ENCODE measurements around the gene C15orf39.

DNA sequence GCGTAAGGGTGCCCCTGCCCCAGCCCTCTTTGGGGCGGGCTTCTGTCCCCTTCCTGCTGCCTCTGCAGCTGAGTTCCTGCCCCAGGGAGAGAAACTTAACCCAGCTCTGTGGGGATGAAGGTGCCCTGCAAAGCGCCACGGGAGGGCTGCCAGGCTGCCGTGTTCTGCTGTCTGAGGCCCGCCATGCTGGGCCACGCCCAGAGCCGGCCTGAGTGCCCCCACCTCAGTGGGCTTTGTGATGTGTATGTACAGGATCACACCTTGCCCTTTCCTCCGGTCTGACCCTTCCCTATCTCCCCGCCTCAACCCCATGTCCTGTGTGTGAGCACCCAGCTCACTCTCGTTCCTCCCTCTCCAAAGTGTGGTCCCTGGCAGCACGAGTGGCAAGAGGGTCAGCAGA is 22.6 kb downstream of the C15orf39 start:
- TF ChIP-seq, protein P1, sequence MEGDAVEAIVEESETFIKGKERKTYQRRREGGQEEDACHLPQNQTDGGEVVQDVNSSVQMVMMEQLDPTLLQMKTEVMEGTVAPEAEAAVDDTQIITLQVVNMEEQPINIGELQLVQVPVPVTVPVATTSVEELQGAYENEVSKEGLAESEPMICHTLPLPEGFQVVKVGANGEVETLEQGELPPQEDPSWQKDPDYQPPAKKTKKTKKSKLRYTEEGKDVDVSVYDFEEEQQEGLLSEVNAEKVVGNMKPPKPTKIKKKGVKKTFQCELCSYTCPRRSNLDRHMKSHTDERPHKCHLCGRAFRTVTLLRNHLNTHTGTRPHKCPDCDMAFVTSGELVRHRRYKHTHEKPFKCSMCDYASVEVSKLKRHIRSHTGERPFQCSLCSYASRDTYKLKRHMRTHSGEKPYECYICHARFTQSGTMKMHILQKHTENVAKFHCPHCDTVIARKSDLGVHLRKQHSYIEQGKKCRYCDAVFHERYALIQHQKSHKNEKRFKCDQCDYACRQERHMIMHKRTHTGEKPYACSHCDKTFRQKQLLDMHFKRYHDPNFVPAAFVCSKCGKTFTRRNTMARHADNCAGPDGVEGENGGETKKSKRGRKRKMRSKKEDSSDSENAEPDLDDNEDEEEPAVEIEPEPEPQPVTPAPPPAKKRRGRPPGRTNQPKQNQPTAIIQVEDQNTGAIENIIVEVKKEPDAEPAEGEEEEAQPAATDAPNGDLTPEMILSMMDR (IDR thresholded peaks at IDR 0.05; ENCODE audit: insufficient read depth, low read length, poor library complexity, severe bottlenecking), result no peak
- TF ChIP-seq EZH2phosphoT487 (conservative IDR thresholded peaks at IDR 0.05; ENCODE audit: low read length), result no peak

Measured in SU-DHL-6 (cell line).